IPS-20b (cell line): ENCODE results near the gene OR5AU1.
"Not testable (repeated sequence)": the region's sequence is repeated elsewhere in the genome, so short reads cannot be mapped to it uniquely, and the experiment has no call there.

Experiments used
- H3K27ac ChIP-seq: one replicate; pipeline ENCODE4 v1.5.1; 2013; ENCODE audit warnings: low read length
- H3K27me3 ChIP-seq: 2 replicates; pipeline ENCODE4 v1.6.1; 2013; ENCODE audit warnings: mild to moderate bottlenecking, low read length, inconsistent platforms; ENCODE audit not compliant: insufficient read depth
- H3K36me3 ChIP-seq: 2 replicates; pipeline ENCODE4 v1.6.1; 2013; ENCODE audit warnings: low read depth, mild to moderate bottlenecking, inconsistent platforms, low read length, moderate library complexity; ENCODE audit not compliant: insufficient read depth
- H3K4me1 ChIP-seq: 2 replicates; pipeline ENCODE4 v1.6.1; 2013; ENCODE audit warnings: mild to moderate bottlenecking, control low read depth, inconsistent platforms, low read length, moderate library complexity; ENCODE audit not compliant: insufficient read depth
- H3K4me3 ChIP-seq: 2 replicates; pipeline ENCODE4 v1.5.1; 2013; ENCODE audit warnings: mild to moderate bottlenecking, low read length, inconsistent platforms
- H3K9ac ChIP-seq: 2 replicates; pipeline ENCODE4 v1.6.1; 2013; ENCODE audit warnings: low read depth, mild to moderate bottlenecking, inconsistent platforms, low read length, moderate library complexity
- H3K9me3 ChIP-seq: 2 replicates; pipeline ENCODE4 v1.6.1; 2013; ENCODE audit warnings: mild to moderate bottlenecking, low read depth, low read length, inconsistent platforms; ENCODE audit not compliant: insufficient read depth

The OR5AU1 gene

DNA sequence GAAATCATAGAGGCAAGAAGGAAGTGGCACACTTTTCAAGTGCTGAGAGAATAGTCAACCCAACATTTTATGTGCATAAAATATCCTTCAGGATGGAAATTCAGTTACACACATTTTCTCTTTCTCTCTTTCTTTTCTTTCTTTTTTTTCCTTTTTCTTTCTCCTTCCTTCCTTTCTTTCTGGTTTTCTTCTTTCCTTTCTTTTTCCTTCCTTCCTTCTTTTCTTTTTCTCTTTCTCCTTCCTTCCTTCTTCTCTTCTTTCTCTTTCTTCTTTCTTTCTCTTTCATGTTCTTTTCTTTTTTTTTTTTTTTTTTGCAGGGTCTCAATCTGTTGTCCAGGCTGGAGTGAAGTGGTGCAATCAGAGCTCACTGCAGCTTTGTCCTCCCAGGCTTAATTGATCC, 38.7 kb upstream of the OR5AU1 start:
- Histone ChIP-seq H3K9ac (no peak overlapping the region), H3K4me3 (no peak overlapping the region), H3K9me3 (no peaks in the 10 kb centered on the region; the same call in 1 of the 2 replicates), H3K36me3 (no peaks in the 10 kb centered on the region), H3K4me1 (peaks cover 4% of the 10 kb centered on the region; the same call in 1 of the 2 replicates), H3K27ac (no peak overlapping the region), H3K27me3 (no peaks in the 10 kb centered on the region)

DNA sequence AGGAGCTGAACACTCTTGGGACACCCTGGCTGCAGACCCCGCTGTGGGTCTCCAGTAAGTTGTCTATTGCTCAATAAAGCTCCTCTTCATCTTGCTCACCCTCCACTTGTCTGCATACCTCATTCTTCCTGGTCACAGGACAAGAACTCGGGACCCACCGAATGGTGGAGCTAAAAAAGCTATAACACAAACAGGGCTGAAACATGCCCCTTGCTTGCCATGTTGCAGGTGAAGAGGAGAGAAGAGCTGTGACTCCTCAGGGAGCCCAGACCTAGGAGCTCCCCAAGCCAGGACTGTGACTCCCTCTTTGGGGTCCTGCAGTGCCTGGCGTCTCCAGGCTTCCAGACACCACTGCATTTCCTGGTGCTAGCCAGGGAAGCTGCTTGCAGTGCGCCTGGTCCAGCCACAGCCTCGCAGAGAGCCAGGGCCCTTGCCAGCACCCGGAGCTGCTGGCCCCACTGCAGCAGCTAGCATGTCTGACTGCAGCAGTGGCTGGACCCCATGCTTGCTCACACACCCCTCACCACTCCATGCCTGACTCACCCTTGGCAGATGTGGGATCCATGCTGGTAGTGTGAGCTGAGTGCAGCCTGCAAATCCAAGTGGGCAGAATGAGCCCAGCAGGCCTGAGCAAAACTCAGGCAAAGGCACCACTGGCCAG, 37.1 kb upstream of the OR5AU1 start:
- H3K9me3 ChIP-seq, result no peaks in the 10 kb centered on the region; the same call in 1 of the 2 replicates
- no peak overlapping the region for H3K27ac ChIP-seq
- no peak overlapping the region for H3K4me3 ChIP-seq
- H3K27me3 ChIP-seq, result no peaks in the 10 kb centered on the region
- peaks cover 4% of the 10 kb centered on the region; the same call in 1 of the 2 replicates for H3K4me1 ChIP-seq
- no peaks in the 10 kb centered on the region for H3K36me3 ChIP-seq
- no peak overlapping the region for H3K9ac ChIP-seq

- Histone ChIP-seq H3K27ac (no peak overlapping the region), H3K36me3 (no peaks in the 10 kb centered on the region), H3K4me3 (peak overlapping the region; percentile 28; the same call in 1 of the 2 replicates), H3K9ac (no peak overlapping the region), H3K27me3 (no peaks in the 10 kb centered on the region), H3K9me3 (no peaks in the 10 kb centered on the region; the same call in 1 of the 2 replicates), H3K4me1 (peaks cover 4% of the 10 kb centered on the region; the same call in 1 of the 2 replicates)
Measured at GRCh38 chr14:21192447-21192822, 36.6 kb upstream of the OR5AU1 start.

- Histone ChIP-seq H3K4me1 (peaks cover 4% of the 10 kb centered on the region; the same call in 1 of the 2 replicates), H3K4me3 (peak overlapping the region; percentile 28; the same call in 1 of the 2 replicates), H3K27ac (no peak overlapping the region), H3K27me3 (no peaks in the 10 kb centered on the region), H3K9ac (no peak overlapping the region), H3K36me3 (no peaks in the 10 kb centered on the region), H3K9me3 (no peaks in the 10 kb centered on the region)
Measured at GRCh38 chr14:21191809-21192446, 36.1 kb upstream of the OR5AU1 start.

- Histone ChIP-seq H3K4me3 (peak overlapping the region; percentile 28; the same call in 1 of the 2 replicates), H3K36me3 (no peaks in the 10 kb centered on the region), H3K9ac (no peak overlapping the region), H3K4me1 (peaks cover 4% of the 10 kb centered on the region; the same call in 1 of the 2 replicates), H3K27ac (no peak overlapping the region), H3K9me3 (no peaks in the 10 kb centered on the region), H3K27me3 (no peaks in the 10 kb centered on the region)
Measured at GRCh38 chr14:21191261-21191808, 35.5 kb upstream of the OR5AU1 start.

DNA sequence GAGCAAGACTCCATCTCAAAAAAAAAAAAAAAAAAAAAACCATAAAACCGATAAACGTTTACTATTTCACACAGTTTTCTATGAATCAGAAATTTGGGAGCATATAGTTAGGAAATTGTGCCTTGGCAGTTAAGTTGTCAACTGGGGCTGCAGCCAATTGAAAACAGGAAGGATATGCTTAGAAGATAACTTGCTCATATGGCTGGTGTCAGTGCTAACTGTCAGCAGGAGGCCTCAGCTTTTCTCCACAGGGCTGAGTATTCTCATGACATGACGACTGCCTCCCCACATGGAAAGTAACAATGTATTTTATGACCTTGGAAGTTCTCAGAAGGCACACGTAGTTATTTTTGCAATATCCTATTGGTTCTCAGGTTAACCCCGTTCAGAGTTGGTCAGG, 29.6 kb upstream of the OR5AU1 start:
- H3K9ac ChIP-seq, result no peak overlapping the region
- no peak overlapping the region for H3K4me3 ChIP-seq
- H3K36me3 ChIP-seq, result no peaks in the 10 kb centered on the region
- H3K4me1 ChIP-seq, result no peaks in the 10 kb centered on the region
- H3K27me3 ChIP-seq, result no peaks in the 10 kb centered on the region
- H3K9me3 ChIP-seq, result 0 out of 2 replicates have a peak, but pooled peaks cover 5% of the 10 kb centered on the region
- H3K27ac ChIP-seq, result no peak overlapping the region

DNA sequence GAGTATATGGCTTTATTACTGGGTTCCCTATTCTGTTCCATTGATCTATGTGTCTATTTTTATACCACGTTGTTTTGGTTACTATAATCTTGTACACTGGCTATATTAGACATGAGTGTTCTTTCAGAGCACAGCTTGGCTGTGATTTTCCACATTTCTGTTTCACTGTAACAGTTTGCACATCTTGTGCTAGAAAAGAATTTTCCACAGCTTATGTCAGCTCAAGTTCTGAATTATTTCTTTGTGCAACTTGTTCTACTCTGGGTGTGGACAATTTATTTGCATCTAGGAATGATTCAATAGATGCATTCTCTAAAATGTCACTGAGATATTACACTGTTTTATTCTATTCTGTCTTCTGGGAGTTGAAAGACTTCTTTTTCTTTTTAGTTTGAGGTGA, 28.4 kb upstream of the OR5AU1 start:
- Histone ChIP-seq H3K36me3 (no peaks in the 10 kb centered on the region), H3K9me3 (0 out of 2 replicates have a peak, but pooled peaks cover 5% of the 10 kb centered on the region), H3K9ac (no peak overlapping the region), H3K27ac (no peak overlapping the region), H3K4me1 (no peaks in the 10 kb centered on the region), H3K4me3 (no peak overlapping the region), H3K27me3 (no peaks in the 10 kb centered on the region)

DNA sequence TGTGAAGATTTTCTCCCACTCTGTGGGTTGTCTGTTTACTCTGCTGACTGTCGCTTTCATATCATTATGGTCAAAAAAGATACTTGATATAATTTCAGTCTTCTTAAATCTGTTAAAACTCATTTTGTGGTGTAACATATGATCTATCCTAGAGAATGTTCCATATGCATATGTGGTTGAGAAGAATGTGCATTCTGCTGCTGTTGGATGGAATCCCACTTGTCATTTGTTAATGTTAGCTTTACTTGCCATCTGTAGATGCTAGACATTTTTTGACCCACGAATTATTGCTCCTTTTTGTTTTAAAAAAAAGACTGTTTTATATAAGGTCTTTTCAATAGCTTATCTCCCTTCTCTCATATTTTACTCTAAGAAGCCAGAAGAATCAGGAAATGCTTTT, 26.3 kb upstream of the OR5AU1 start:
- no peaks in the 10 kb centered on the region for H3K4me1 ChIP-seq
- H3K27me3 ChIP-seq, result no peaks in the 10 kb centered on the region
- H3K9ac ChIP-seq, result no peak overlapping the region
- H3K27ac ChIP-seq, result no peak overlapping the region
- H3K9me3 ChIP-seq, result 0 out of 2 replicates have a peak, but pooled peaks cover 5% of the 10 kb centered on the region
- H3K4me3 ChIP-seq, result no peak overlapping the region
- H3K36me3 ChIP-seq, result no peaks in the 10 kb centered on the region

DNA sequence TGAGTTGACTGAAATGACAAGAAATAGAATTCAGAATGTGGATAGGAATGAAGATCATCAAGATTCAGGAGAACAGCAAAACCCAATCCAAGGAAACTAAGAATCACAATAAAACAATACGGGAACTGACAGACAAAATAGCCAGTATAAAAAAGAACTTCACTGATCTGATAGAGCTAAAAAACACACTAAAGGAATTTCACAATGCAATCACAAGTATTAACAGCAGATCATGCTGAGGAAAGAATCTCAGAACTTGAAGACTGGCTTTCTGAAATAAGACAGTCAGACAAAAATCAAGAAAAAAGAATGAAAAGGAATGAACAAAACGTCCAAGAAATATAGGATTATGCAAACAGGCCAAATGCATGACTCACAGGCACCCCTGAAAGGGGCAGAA, 15.3 kb upstream of the OR5AU1 start:
- Histone ChIP-seq H3K9me3 (no peaks in the 10 kb centered on the region), H3K27ac (no peak overlapping the region), H3K27me3 (no peaks in the 10 kb centered on the region), H3K4me3 (no peak overlapping the region), H3K9ac (no peak overlapping the region), H3K36me3 (no peaks in the 10 kb centered on the region), H3K4me1 (no peaks in the 10 kb centered on the region)

DNA sequence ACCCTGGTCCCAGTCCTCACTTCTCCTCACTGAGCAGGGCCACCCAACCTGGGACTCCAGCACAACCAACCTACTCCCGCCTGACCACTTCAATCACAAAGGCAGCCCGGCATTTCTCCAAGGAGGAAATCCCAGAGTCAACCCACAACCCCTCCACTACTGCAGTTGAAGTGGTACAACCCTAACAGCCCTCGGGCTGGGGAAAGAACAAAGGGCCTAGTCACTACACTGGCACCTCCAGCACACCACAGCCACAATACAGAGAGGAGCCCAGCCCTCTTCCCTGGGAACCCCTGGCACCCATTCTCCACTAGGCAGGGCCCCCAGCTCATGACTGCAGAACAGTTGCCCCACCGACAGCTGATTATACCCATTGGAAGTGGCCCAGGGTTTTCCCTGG, 13.7 kb upstream of the OR5AU1 start:
- Histone ChIP-seq H3K36me3 (no peaks in the 10 kb centered on the region), H3K27ac (no peak overlapping the region), H3K4me3 (no peak overlapping the region), H3K27me3 (no peaks in the 10 kb centered on the region), H3K9me3 (no peaks in the 10 kb centered on the region), H3K9ac (no peak overlapping the region), H3K4me1 (no peaks in the 10 kb centered on the region)

- Histone ChIP-seq H3K9ac (no peak overlapping the region), H3K9me3 (no peaks in the 10 kb centered on the region), H3K36me3 (no peaks in the 10 kb centered on the region), H3K27ac (no peak overlapping the region), H3K4me1 (no peaks in the 10 kb centered on the region), H3K4me3 (no peak overlapping the region), H3K27me3 (no peaks in the 10 kb centered on the region)
Measured at GRCh38 chr14:21168055-21168454, 12.2 kb upstream of the OR5AU1 start.

GRCh38 chr14:21165670-21166069, 9.8 kb upstream of the OR5AU1 start:
- not testable (repeated sequence) for H3K9me3 ChIP-seq, H3K36me3 ChIP-seq, H3K27me3 ChIP-seq, H3K9ac ChIP-seq, H3K27ac ChIP-seq, H3K4me1 ChIP-seq, H3K4me3 ChIP-seq
